COLO668 (cell line): ENCODE measurements around the gene HDAC4.

Experiments used
- DNase-seq: peaks from one replicate; lab custom pipeline; 2025; ENCODE audit not compliant: unreplicated experiment; lab: John Stamatoyannopoulos, UW

The HDAC4 gene

DNA sequence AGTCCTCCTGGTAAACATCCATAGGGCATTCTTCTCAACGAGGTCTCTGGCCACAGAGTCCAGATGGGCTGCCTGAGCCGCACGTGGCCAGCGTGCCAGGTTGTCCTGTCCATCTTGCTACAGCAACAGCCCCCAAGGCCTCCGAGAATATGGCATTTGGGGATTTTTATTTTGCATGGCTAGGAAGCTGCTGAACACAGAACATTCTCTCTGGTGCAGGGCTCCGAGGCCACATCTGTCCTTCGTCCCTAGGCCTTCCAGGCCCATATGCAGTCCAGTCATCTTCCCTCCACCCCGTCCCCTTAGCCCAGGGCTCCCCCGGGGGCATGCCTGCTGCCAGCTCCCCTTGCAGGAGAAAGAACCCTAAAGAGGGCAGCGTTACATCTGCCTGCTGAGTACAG is 2.3 kb downstream of the HDAC4 start:
- DNase-seq, result no peak

DNA sequence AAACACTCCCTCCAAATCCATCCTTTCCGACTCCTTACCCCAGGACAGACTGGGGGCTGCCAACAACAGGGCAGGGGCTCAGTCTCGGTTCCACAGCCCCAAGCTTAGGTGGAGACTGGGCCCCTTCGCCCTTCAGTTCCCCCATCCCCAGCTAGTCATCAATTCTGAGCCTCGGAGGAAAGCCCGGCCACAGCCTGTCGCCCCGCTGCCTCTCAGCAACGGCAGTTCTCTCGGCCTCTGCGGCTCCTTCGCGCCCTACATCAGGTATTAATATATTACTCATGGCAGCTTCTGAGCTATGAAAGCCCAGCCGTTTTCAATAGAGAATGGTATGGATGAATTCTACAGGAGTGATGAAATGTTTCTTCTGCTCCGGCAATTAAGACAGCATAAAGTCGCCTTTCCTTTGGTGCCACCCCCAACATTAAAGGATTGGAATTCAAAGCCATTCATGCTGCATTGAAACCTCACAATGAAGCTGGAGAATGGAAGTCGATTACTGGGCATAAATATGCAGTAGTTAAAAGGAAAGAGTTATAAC is 2.8 kb downstream of the HDAC4 start:
- DNase-seq, result no peak

- DNase-seq, result peak; percentile 59
Measured at GRCh38 chr2:239396881-239397681, 3.7 kb downstream of the HDAC4 start.

- DNase-seq, result no peak
Measured at GRCh38 chr2:239395524-239395923, 5.3 kb downstream of the HDAC4 start.

- DNase-seq, result no peak
Measured at GRCh38 chr2:239394978-239395377, 5.8 kb downstream of the HDAC4 start.

DNA sequence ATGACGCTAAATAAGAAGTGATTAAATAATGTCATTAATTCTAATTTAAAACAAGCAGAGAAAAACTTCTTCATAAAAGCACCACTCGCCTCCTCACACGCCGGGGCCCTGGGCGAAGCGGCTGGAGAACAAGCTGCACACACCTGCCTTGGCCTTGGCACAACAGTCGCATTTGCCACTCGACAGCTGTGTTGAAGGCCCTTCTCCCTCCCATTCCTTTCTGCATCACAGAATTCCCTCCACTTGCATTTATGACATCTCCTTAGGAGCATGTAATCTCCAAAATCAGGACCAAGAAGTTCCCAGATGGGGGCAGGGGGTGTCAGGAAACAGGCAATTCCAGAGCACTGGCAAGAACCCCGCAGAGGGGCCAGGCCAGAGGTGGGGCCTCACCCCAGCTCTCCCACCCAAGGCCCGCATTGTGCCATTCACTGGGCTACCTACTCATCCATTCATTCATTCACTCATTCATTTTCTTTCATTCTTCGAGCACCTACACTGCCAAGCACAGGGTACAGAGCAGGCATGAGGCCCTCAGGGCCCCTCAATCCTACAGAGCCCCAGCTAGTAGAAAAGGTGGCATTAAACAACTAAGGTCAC is 6.4 kb downstream of the HDAC4 start:
- DNase-seq, result no peak

DNA sequence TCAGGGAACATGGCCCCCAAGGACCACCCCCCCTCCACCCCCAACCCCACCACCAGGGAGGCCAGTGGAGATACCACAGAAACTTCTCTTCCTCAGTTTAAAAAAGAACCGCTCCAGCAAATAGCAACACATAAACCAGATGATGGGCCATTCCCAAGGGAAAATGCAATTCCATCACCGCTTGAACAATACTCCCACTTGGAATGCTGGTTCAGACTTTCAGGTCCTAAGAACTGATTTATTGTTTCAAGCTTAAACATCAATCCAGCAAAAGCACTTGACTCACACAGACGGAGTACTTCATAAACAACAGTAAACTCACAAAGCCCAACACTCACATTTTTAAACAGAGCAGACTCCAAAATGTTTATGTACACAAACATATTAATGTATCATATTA is 6.9 kb downstream of the HDAC4 start:
- no peak for DNase-seq

DNA sequence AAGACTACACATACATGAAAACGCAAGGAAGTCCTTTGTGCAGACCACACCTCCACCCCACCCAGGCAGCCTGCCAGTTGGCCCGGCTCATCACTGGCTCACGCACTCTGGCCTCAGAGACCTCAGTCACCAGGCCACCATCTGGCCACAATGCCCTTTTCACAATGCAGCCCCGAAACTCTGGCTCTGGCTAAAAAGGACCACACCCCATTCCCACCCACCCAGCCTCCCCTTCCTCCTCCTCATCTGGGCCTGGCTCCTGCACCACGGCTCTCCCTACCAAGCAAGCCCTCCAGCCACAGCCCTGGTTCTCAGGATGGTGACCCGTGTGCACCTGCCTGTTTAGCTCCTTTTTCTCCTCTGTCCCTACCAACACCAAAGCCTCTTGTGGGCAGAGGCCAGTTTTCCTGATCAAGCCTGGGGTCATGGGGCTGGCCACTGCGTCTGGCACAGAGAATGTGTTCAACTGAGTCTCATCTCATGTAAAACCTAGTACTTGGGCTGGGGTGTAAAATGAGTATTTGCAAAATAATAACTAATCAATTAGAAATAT is 7.4 kb downstream of the HDAC4 start:
- no peak for DNase-seq

DNA sequence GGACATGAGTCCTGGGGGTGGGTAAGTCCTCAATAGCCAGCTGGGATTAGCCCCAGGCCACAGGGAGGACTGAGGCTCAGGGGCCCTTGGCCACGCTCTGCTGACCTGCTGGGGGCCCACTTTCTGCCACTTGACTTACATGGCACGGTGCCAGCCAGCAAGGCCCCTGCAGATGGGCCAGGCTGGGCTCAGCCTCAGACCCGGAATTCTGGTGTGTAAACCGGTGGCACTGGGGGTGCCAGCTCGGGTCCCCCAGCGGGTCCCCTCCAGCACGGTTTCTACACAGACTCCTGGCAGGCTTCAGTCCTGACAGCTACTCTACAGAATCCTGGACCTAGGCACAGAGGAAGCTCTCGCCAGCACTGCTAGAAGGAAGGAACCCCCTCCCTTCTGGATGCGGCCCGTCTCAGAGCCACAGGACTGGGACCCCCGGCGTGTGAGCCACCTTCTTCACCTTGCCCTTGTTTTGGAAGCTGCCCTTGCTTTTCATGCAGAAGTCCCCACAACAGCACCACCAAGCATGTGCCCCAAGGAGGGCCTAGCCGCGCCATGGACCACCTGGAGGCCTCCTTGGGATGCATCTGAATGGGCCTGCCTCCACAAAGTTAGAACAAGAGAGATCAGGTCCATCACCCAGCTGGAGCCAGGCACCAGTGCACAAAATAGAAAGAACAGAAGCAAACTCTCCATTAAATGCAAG is 8.0 kb downstream of the HDAC4 start:
- DNase-seq, result no peak

- no peak for DNase-seq
Measured at GRCh38 chr2:239392072-239392357, 8.8 kb downstream of the HDAC4 start.

DNA sequence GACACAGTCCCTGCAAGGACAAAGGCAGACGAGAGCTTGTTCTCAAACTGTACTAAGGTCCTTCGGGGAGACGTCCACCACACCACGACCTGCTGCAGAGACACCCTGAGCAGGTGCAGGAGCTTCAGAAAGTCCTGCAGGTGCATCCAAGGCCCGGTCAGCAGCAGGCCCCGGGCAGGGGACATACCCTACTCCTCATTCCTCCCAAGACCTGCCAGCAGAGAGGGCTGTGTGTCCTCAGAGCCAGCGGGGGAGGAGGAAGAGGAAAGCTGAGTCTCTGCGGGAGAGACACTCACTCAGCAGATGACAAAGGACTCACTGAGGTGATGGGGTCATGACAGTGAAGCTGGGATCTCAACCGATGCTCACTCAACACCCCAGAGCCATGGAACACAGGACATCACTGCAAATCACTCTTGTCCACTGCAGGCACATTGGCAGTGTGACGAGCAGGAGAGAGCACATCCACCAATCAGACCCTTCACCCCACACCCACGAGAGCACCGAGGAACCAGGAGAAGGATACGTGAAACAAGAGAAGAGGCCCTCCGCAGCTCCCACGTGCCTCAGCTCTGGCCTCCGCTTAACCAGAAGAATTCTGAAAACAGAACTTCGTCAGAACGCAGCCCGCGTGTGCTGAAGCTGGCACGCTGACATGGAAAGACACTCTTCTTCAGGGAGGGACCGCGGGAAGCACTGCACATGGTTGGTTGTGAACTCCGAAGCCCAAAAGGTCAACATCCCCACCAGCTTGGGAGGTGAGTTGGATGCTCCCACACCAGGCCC is 9.3 kb downstream of the HDAC4 start:
- DNase-seq, result no peak

GRCh38 chr2:239390546-239391285 is 10.1 kb downstream of the HDAC4 start:
- DNase-seq, result no peak

DNA sequence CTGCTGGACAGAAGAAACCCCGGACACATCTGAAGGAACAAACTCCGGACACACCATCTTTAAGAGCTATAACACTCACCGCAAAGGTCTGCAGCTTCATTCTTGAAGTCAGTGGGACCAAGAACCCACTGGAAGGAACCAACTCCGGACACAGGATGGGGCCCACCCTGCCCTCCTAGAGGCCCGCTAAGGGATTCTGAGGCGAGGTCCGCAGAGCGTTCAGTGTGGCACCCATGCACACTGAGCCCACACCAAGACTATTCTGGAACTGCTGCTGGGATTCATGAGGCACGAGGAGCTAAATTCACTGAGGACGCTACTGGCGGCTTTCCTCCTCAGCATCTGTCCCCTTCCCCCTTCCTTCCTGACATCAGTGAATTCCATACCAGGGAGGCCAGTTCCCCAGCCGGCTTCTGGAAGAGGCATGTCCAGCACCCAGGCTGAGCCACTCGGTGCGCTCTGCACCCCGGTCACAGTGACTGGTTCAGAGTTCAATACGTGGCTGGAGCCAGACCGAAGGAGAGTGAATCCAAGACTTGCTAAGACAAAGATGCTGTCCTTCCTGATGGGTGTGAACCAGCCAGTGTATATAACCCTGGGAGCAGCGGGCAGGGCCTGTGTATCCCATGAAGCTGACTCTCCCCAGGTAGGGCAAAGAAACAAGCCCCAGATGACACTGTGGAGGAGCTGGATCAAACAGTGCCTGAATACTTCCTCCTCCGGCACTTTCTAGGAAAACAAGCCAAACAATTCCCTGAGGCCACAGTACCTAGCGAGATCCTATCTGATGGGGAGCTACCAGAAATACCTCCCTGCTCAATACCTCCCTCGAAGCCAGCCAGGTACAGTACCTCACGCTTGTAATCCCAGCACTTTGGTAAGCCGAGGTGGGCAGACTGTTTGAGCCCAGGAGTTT is 11.1 kb downstream of the HDAC4 start:
- DNase-seq, result no peak

GRCh38 chr2:239388236-239389151 is 12.3 kb downstream of the HDAC4 start:
- DNase-seq, result no peak

DNA sequence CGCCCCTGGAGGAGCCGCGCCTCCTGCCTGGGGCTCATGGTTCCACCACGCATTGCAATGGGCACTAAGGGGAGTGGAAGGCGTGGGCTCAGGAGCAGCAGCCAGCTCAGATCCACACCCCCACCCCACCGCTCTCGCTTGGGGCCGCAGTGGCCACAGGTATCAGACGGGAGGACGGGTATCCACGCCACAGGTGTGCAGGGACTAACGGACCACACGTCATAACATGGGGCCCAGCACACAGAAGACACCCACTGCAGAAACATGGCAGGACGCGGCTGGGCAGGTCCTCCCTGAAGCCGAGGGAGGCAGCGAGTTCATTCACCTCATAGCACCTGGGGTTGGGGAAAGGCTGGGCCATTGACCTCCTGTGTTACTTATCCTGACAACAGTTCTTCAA is 13.0 kb downstream of the HDAC4 start:
- DNase-seq, result no peak

DNA sequence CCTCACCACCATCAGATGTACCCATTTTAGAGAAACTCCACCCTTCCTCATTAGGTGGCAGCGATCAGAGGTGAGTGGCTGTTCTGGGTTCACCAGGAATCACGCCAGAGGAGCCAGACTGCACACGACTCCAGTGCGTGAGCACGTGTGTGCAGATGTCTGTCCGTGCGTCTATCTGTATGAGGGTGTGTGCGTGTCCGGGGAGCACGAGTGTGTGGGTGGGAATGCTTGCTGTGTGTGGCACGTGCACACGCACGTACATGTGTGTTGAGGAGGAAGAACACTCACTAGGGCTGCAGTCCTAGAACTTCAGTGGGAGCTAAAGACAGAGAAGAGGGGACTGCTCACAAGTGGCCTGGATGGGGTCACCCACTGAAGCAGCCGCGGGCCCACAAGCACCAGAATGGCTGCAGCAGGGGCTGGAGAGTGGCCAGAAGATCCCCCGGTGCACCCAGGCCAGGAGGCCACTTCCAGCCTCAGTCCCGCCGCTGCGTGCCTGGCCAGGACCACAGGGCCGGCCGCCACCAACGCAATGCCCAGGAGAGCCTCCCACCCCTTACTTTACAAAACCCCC is 13.9 kb downstream of the HDAC4 start:
- DNase-seq, result no peak

GRCh38 chr2:239386001-239386670 is 14.7 kb downstream of the HDAC4 start:
- DNase-seq, result no peak
